Stimulated activated memory B cell treated with anti-CD40 and anti-IgM and Interleukin-4, amounts not matched to agents 10 μg/mL and 1 μg/mL and 100 μg/mL, for 72 hours (primary cell): Measurements from ENCODE around the gene ZNF827.

Experiments
- ATAC-seq: fragments of 150-1000 bp; cut with Tn5 transposase; 2 replicates; pipeline ENCODE4 v1.10.0; 2021
- H3K27ac Mint-ChIP-seq: one replicate; pipeline ENCODE4 v1.8.0; 2022; ENCODE audit warnings: mild to moderate bottlenecking, mixed read lengths
- H3K27me3 Mint-ChIP-seq: one replicate; pipeline ENCODE4 v1.8.0; 2022; ENCODE audit warnings: mixed read lengths
- H3K36me3 Mint-ChIP-seq: one replicate; pipeline ENCODE4 v1.8.0; 2022; ENCODE audit warnings: mixed read lengths
- H3K4me1 Mint-ChIP-seq: one replicate; pipeline ENCODE4 v1.8.0; 2022; ENCODE audit warnings: mixed read lengths
- H3K4me3 Mint-ChIP-seq: one replicate; pipeline ENCODE4 v1.8.0; 2022; ENCODE audit warnings: mild to moderate bottlenecking, moderate library complexity, mixed read lengths
- H3K9me3 Mint-ChIP-seq: one replicate; pipeline ENCODE4 v1.8.0; 2022; ENCODE audit warnings: mixed read lengths

ZNF827 gene

DNA sequence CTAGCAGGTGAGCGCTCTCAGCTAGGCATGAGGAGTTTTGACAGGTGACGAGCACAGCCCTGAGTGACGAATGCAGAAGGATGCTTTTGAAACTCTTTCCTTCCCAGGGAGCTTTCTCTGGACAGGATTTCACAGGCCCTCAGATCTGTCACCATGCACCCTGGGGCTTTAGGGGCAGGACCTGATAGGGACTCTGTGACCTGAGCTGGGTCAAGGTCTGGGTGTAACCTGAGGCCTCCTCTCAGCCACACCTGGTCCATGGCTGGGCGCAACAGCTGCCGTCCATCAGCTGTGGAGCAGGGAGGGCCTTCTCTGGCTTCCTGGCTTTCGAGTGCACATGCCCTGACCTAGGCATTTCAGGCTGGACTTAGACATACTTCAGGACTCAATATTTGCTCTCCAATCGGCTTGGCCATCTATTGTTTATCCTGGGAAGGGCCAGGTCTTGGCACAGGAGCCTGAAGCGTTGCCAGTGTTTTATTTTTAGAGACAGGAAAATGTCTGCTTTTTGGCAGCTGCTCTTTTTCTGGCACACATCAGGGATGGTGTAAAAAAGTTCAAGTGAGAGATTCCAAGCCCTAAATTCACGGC, 202.3 kb downstream of the ZNF827 start:
- Mint-ChIP-seq H3K4me3 (no peak overlapping the region), H3K36me3 (no peaks in the 10 kb centered on the region), H3K27me3 (no peaks in the 10 kb centered on the region), H3K4me1 (peaks cover 20% of the 10 kb centered on the region), H3K27ac (no peak overlapping the region), H3K9me3 (no peaks in the 10 kb centered on the region)
- no peak for ATAC-seq

DNA sequence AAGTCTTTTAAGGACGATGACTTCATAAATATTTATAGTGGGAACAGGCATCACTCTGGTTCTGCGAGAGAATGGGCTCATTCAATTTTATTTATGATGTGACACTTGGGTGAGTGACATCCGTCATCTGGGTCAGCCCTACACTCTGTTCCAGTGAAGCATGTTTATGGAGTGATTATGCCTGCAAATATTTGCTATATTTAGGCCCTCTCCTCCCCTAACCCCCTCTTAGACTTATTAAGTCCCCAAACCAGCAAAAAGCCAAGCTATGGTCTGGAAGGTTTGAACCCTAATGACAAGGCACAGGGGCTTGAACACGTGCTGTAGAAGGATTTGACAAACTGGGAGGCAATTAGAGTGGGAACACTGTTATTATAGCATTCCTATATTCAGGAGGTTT, 202.8 kb downstream of the ZNF827 start:
- ATAC-seq = no peak
- no peaks in the 10 kb centered on the region for H3K9me3 Mint-ChIP-seq
- H3K27ac Mint-ChIP-seq = no peak overlapping the region
- H3K4me3 Mint-ChIP-seq = no peak overlapping the region
- no peaks in the 10 kb centered on the region for H3K36me3 Mint-ChIP-seq
- no peaks in the 10 kb centered on the region for H3K27me3 Mint-ChIP-seq
- H3K4me1 Mint-ChIP-seq = peaks cover 20% of the 10 kb centered on the region

DNA sequence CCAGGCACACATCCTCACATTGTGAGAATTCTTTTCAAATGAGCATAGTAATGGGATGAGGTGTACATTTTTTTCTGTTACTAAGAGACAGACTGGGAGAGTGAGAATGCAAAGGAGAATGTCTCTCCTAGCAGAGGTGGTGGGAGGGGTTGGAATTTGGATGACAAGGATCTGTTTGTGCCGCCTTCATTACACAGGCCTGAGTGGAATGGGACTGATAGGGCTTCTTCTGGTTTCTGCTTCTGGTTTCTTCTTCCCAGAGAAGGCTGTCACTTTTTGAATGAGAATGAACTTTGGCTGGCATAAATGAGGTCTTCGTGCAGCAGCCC, 203.3 kb downstream of the ZNF827 start:
- no peaks in the 10 kb centered on the region for H3K36me3 Mint-ChIP-seq
- H3K9me3 Mint-ChIP-seq = no peaks in the 10 kb centered on the region
- H3K27ac Mint-ChIP-seq = no peak overlapping the region
- peaks cover 20% of the 10 kb centered on the region for H3K4me1 Mint-ChIP-seq
- H3K27me3 Mint-ChIP-seq = peaks cover 4% of the 10 kb centered on the region
- H3K4me3 Mint-ChIP-seq = no peak overlapping the region
- no peak for ATAC-seq

DNA sequence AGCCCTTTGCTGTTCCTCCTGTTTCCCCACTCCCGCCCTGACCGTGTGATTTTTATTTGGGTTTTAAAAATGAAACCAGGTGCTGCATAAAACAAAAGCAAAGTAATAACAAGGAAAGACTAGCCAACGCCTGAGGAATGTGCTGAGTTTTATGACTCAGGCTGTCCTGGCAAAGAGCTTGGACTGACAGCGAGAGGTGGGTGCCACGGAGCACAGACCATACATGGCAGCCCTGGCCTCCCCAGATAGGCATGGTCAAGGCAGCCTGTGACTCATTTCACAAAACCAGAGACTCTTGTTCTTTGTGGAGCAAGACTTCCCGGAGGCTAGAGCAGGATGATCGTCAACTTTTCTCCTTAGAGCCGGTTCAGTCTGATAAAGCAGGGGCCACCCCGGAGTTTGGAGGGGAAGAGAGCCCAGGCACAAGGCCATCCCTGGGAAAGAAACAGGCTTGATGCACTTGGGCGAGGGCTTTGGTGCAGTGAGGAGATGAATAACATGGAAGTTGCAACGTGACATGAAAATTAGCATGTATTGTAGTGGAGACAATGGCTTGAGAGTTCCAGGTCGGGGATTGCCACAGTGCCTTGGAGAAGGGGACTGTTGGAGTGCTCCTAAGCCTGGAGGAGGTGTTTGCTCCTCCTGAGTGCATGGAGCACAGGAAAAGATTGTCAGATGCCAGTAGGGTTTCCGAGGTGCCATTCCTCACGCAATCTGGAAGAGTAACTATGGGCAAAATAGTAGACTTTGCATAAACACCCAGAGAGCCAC, 203.9 kb downstream of the ZNF827 start:
- Mint-ChIP-seq H3K27ac (no peak overlapping the region), H3K4me3 (no peak overlapping the region), H3K27me3 (peaks cover 9% of the 10 kb centered on the region), H3K9me3 (no peaks in the 10 kb centered on the region), H3K36me3 (no peaks in the 10 kb centered on the region), H3K4me1 (peaks cover 20% of the 10 kb centered on the region)
- peak; percentile 17 for ATAC-seq

DNA sequence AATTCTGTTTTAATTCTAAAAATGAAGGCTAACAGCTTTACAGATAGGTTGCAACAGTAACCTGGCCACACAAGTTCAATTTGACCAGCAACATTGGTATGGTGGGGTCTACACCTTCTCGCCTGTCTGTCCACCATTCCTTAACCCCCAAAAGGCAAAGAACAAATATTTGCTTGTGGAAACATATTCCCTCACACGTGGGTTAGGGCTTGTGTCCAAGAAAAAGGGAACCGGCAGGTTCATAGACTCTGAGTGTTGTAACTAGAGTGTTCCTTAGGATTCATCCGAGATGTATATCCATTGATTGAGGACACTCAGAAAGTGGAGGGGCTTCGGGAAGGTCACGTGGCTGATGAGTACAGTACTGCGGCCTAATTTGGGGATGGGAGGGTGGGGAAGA, 204.6 kb downstream of the ZNF827 start:
- Mint-ChIP-seq H3K27ac (no peak overlapping the region), H3K27me3 (peaks cover 16% of the 10 kb centered on the region), H3K36me3 (no peaks in the 10 kb centered on the region), H3K9me3 (no peaks in the 10 kb centered on the region), H3K4me3 (no peak overlapping the region), H3K4me1 (peaks cover 20% of the 10 kb centered on the region)
- ATAC-seq = no peak

DNA sequence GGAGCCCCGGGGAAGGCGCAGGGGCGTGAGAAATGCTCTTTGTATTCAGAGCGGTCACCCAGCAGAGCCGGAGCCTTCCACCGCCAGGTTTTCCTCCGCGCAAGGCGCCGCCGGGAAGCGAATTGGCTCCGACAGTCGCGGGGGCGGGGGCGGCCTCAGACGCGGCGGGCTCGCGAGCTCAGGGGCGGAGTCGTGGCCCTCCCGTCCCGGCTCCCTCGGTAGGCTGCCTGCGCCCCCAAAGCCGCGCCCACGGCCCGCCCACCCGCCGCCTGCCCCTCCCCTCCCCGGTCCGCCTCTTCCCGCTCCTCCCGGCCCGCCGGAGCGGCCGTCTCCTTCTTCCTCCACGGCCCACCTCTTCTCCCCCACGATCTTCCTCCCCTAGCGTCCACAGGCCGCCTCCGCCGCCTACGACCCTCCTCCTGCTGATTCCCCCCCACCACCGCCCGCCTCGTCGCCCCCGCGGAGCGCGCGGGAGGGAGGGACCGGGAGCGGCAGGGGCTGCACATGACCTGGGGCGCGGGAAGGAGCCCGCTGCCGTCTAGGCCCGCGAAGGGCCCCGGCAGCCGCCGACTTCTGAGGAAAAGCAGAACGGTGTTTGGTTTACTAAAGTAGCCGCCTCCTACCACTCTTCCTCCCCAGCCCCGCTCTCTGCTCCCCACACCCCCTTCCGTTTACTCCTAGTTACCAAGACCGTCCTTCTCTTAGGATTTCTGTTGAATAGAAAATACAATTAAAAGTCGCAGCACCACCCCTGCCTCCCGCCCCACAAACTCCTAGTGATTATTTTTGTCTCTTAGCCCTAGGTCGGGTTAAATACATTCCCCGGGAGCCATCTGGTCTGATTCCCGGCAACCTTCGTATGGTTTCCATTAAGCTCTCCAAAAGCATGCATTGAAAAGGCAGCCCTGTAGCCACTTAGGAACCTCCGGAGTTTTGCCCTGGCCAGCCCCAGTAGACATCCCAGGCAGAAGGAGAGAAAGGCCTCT, 205.4 kb downstream of the ZNF827 start:
- peak overlapping the region; percentile 76 for H3K27ac Mint-ChIP-seq
- peak overlapping the region; percentile 90 for H3K4me3 Mint-ChIP-seq
- peaks cover 16% of the 10 kb centered on the region for H3K27me3 Mint-ChIP-seq

DNA sequence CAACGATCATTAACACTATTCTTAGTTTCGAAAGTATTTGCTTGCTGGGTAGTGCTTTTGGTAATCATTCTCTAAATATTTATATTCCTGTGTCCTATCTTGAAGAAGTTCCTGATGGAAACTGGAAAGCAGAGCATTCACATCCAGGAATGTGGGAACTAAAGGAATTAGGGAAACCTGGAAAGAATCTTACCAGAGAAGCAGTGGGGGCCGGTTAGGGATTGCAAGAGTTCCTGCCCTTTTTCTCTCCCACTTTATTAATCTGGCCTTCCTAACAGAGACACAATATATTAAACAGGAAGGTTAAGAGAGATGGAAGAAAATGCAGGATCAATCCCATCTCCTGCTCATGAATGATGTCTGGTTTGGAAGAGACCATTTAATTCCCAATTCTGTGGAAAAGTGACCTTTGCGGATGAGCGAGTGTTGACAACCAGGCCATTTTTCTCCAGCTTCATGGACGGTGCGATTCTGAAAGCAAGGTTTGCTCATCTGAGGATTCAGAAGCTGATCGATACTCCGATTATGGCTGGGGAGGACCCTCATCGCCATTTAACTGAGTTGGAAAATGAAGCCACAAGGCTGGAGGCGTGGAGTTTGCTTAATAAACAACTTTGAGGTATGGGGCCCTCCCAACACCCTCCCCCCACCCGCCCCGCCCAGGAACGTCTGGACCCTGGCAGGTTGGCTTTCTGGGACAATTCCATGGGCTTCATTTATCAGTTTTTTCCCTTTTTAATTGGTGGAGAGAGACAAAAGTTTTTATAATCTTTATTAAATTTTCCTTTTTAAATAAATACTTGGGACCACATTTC, 206.4 kb downstream of the ZNF827 start:
- no peak overlapping the region for H3K27ac Mint-ChIP-seq
- ATAC-seq = no peak
- H3K9me3 Mint-ChIP-seq = no peaks in the 10 kb centered on the region
- peak overlapping the region; percentile 90 for H3K4me3 Mint-ChIP-seq
- no peaks in the 10 kb centered on the region for H3K36me3 Mint-ChIP-seq
- H3K4me1 Mint-ChIP-seq = peaks cover 20% of the 10 kb centered on the region
- peaks cover 16% of the 10 kb centered on the region for H3K27me3 Mint-ChIP-seq

More for the DNA sequence above, 205.4 kb downstream of the ZNF827 start:
- Mint-ChIP-seq H3K36me3 (no peaks in the 10 kb centered on the region), H3K9me3 (no peaks in the 10 kb centered on the region), H3K4me1 (peaks cover 20% of the 10 kb centered on the region)
- peak; percentile 93 for ATAC-seq

DNA sequence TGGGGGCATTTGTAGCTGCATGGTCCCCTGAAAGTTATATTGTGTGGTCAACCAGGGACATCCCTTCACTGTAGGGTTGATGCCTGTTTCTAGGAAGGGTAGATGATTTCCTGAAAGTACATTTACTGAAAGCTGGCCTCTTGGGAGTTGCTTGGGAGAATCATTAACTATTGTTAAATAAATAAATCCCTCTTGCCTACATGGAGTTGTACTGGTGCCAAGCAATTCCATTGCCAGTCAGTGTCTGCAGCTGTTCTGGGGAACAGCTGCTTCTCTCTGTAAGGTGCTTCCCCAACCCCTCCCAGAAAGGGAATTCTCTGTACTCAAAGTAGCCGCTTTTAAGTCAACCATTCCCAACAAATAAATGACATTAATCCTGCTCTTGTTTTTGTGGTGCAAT, 207.6 kb downstream of the ZNF827 start:
- no peak overlapping the region for H3K27ac Mint-ChIP-seq
- H3K4me1 Mint-ChIP-seq = peaks cover 20% of the 10 kb centered on the region
- H3K36me3 Mint-ChIP-seq = no peaks in the 10 kb centered on the region
- H3K4me3 Mint-ChIP-seq = no peak overlapping the region
- no peaks in the 10 kb centered on the region for H3K9me3 Mint-ChIP-seq
- ATAC-seq = no peak
- H3K27me3 Mint-ChIP-seq = peaks cover 16% of the 10 kb centered on the region

DNA sequence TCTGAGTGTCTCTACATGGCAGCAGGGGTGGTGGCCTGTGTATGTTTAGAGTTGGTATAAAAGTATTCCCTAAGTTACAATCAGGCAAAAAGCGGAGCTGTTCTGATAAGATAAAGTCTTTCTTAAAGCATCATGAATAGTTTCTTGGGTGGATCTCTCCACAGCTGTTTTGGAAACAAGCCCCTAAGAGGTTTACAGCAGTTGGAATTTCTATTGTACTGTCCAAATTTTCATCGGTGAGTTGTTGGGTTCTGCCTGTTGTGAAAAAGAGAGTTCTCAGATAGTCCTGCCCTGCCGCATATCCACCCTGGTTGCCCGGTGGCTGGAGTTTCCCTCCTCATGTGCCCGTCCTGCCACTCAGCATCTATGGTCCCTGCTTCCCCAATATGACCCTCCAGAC, 208.6 kb downstream of the ZNF827 start:
- peaks cover 16% of the 10 kb centered on the region for H3K27me3 Mint-ChIP-seq
- ATAC-seq = no peak
- peaks cover 19% of the 10 kb centered on the region for H3K4me1 Mint-ChIP-seq
- no peaks in the 10 kb centered on the region for H3K9me3 Mint-ChIP-seq
- H3K4me3 Mint-ChIP-seq = no peak overlapping the region
- H3K27ac Mint-ChIP-seq = no peak overlapping the region
- no peaks in the 10 kb centered on the region for H3K36me3 Mint-ChIP-seq

DNA sequence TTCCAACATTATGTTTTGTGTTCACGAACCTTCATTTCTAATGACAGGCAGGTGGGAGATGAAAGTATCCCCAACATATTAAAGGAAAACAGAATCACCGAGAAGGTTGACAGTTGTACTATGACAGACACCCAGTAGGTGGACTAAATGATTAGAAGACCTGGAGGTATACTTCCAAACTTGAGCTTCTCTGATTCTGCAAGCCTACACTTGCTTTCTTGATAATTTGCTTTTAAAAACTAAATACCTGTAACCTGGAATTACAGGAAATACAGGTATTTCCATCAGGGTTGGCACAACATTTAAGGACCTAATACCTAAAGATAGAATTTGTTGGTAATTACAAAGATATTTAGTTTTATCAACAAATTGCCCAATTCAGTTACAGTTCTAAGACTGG, 215.3 kb downstream of the ZNF827 start:
- H3K36me3 Mint-ChIP-seq = no peaks in the 10 kb centered on the region
- peaks cover 15% of the 10 kb centered on the region for H3K4me1 Mint-ChIP-seq
- H3K27ac Mint-ChIP-seq = no peak overlapping the region
- peaks cover 4% of the 10 kb centered on the region for H3K9me3 Mint-ChIP-seq
- ATAC-seq = no peak
- no peak overlapping the region for H3K4me3 Mint-ChIP-seq
- peaks cover 14% of the 10 kb centered on the region for H3K27me3 Mint-ChIP-seq

DNA sequence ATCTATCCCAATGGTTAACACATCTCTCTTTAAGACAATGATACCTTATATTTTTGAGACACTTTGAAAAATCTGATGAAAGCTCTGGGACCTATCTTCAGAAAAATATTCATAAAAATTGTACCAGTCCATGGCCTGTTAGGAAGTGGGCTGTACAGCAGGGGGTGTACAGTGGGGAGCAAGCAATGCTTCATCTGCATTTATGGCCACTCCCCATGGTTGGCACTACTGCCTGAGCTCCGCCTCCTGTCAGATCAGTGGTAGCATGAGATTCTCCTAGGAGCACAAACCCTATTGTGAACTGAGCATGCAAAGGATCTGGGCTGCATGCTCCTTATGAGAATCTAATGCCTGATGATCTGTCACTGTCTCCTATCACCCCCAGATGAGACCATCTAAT, 216.1 kb downstream of the ZNF827 start:
- H3K9me3 Mint-ChIP-seq = peaks cover 4% of the 10 kb centered on the region
- peaks cover 15% of the 10 kb centered on the region for H3K4me1 Mint-ChIP-seq
- H3K36me3 Mint-ChIP-seq = no peaks in the 10 kb centered on the region
- ATAC-seq = no peak
- H3K27ac Mint-ChIP-seq = no peak overlapping the region
- H3K4me3 Mint-ChIP-seq = no peak overlapping the region
- peaks cover 19% of the 10 kb centered on the region for H3K27me3 Mint-ChIP-seq

DNA sequence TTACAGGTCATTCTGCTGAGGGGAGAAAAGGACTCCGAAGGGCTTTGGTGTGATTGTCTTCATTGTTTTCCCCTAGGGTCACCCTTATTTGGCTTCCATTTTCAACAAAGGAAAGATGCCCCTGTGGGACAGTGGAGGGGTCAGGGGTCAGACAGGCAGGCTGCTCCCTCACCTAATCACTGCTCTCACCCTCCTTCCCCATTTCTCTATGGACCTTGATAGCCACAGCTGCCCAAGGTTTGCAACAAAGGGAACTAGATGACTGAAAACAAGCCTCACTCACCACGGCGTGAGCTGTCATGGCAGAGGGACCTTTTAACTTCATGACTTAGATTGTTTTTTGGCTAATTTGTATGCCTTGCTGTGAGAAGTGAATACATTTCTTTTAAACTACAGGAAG, 218.0 kb downstream of the ZNF827 start:
- Mint-ChIP-seq H3K27ac (no peak overlapping the region), H3K4me3 (peak overlapping the region; percentile 13), H3K4me1 (peaks cover 15% of the 10 kb centered on the region), H3K27me3 (peaks cover 19% of the 10 kb centered on the region), H3K36me3 (no peaks in the 10 kb centered on the region), H3K9me3 (peaks cover 4% of the 10 kb centered on the region)
- peak; percentile 57 for ATAC-seq

DNA sequence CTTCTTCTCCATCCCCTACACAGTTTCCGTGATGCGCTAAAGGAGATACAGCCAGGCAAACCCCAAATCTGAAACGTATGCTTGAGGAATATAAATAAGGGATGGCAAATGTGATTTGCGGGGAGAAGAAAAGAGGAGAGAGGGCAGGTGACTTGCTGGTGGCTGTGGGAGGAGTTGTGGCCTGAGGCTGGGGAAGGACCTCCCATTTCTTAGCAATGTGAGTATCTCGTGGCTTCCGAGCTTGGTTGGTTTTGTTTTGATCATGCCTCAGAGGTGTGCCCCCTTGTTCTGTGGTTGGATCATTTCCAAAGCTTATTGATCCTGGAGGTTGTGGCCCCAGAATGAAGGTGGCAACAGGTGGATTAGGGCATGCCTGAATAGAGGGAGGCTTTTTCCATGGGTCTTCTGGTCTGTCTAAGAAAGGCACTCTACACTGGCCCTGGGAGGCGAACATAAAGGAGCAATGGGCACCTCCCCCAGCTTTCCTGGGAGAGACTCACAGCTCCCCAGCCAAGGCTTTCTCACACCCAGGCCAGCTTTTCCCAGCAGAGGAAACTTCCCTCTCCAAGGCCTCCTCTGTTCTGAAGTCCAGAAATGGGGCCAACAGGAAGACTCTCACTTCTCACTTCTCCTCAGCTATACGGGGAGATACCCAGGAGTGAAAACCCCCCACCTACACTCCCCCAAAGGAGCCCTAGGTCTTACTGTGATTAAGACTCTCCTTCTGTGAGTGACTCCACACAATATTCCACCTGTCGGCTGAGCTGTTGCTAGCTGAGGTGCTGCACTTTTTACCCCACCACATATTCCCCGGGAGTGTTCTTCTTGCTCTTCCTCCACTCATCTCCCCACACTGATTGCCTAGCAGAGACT, 218.6 kb downstream of the ZNF827 start:
- Mint-ChIP-seq H3K9me3 (peaks cover 4% of the 10 kb centered on the region), H3K36me3 (no peaks in the 10 kb centered on the region), H3K4me3 (peak overlapping the region; percentile 13), H3K27ac (no peak overlapping the region), H3K4me1 (peaks cover 15% of the 10 kb centered on the region), H3K27me3 (peaks cover 19% of the 10 kb centered on the region)
- ATAC-seq = peak; percentile 80

DNA sequence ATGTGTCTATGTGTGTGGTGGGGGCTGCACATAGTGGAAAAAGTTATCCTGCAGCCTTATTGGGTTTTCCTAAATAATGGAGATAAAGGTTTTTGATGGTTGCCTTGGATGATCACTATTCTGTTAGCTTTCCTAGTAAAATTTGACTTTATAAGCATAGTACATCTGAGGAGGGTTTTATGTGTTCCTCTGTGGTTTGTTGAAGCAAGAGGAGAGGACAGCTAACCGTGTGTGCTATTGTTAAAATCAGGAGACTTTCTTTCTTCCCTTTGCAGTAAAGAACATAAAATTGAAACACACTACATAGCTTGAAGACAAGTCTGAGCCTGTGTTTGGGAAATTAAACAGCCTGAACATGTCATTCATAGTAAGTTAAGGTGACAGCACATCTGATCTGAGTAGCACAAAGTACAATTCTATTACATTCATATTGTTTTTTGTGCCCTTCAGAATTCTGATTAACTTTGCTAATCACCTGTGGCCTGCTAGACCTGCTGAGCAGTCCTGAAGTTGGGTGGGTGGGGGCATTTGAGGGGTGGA, 221.9 kb downstream of the ZNF827 start:
- no peaks in the 10 kb centered on the region for H3K36me3 Mint-ChIP-seq
- ATAC-seq = no peak
- H3K9me3 Mint-ChIP-seq = peaks cover 13% of the 10 kb centered on the region
- H3K27ac Mint-ChIP-seq = no peak overlapping the region
- H3K4me1 Mint-ChIP-seq = peaks cover 15% of the 10 kb centered on the region
- H3K27me3 Mint-ChIP-seq = peaks cover 28% of the 10 kb centered on the region
- no peak overlapping the region for H3K4me3 Mint-ChIP-seq
